Breast epithelium (tissue), 4 donors: Measurements from ENCODE around the gene TMSB10. TPM values are rescaled to one million over a fixed set of nuclear protein-coding genes. Genes with fewer than 3 reads are reported as not detected.
A peak's percentile ranks its signal among the peaks of the same experiment; 100 is the strongest.

ENCODE experiments used
- DNase-seq, 2 donors: peaks; one replicate each; pipeline ENCODE4 v3.0.0-alpha.2; 2019; ENCODE audit warnings: low spot score in 2 of 2
- H3K27ac ChIP-seq, 2 donors: fragments of 200-600 bp; sonication (generic) in 1 of 2; one replicate each; pipeline ENCODE4 v1.5.1; 2016 to 2019; ENCODE audit warnings: mild to moderate bottlenecking in 1 of 2
- H3K27me3 ChIP-seq, 2 donors: fragments of 200-600 bp; sonication (generic) in 1 of 2; one replicate each; pipeline versions ENCODE4 v1.5.1 to v1.6.0; 2017 to 2019; ENCODE audit warnings: control low read depth in 1 of 2, mild to moderate bottlenecking in 1 of 2
- H3K36me3 ChIP-seq: fragments of 200-600 bp; one replicate; pipeline ENCODE4 v1.5.1; 2019
- H3K4me1 ChIP-seq, 2 donors: fragments of 200-600 bp; sonication (generic); one replicate each; pipeline ENCODE4 v1.5.1; 2016 to 2019; ENCODE audit warnings: control low read depth in 1 of 2
- H3K4me3 ChIP-seq, 3 donors: fragments of 200-600 bp; sonication (generic); 1 replicate in 2 of 3; 2 replicates in 1 of 3; pipeline ENCODE4 v1.5.1; 2016 to 2019; ENCODE audit warnings: mild to moderate bottlenecking in 3 of 3, moderate library complexity in 2 of 3
- H3K9me3 ChIP-seq, 2 donors: fragments of 200-600 bp; sonication (generic) in 1 of 2; one replicate each; pipeline ENCODE4 v1.5.1; 2016 to 2019; ENCODE audit warnings: control low read depth in 1 of 2
- POLR2A ChIP-seq: fragments of 450-650 bp; IDR thresholded peaks from one replicate; pipeline ENCODE4 v1.6.1; 2016; ENCODE audit warnings: antibody characterized with exemption, mild to moderate bottlenecking, moderate library complexity
- POLR2AphosphoS5 ChIP-seq, 3 donors: sonication (generic); formaldehyde crosslinking; IDR thresholded peaks; one replicate each; pipeline ENCODE4 v1.6.1; 2017; ENCODE audit warnings: antibody characterized with exemption in 3 of 3
- intact Hi-C: fragments of 100-400 bp; cut with DNase I; formaldehyde crosslinking; loops from one replicate; pipeline ENCODE4 v1.15.1; 2023; ENCODE audit warnings: low total_unique reads
- total RNA-seq, 3 donors: library from RNA; depleted of rRNA; stranded (reverse); fragments of >200 nt; gene quantifications; one replicate each; pipeline ENCODE4 v1.1.0, GENCODE V29; 2016
- TF ChIP-seq, protein P1 (sequence below), 3 donors: fragments of 450-650 bp; IDR thresholded peaks; one replicate each; pipeline ENCODE4 v1.5.1; 2016 to 2017; ENCODE audit warnings: antibody characterized with exemption in 3 of 3, mild to moderate bottlenecking in 3 of 3, moderate library complexity in 3 of 3

The TMSB10 gene
- total RNA-seq, 3 donors from 2014 or later: 1,918 to 5,529 (median 3,700) TPM

DNA sequence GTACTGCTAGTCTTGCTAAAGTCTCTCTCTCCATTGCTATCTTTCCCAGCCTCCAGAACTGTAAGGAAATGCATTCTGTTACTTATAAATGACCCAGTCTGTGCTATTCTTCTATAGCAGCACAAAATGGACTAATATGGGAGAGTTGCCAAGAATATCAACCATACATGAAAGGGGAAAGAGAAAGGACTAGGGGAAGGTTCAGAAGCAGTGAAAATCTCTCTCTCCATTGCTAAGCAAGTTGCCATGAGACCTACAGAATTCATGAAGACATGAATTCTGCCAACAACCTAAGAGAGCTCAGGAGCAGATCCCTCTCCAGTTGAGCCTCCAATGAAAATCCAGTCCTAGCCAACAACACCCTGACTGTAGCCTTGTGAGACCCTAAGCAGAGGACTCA lies 21.0 kb upstream of the TMSB10 start:
- Histone ChIP-seq H3K27ac (no peak overlapping the region), H3K36me3 (no peaks in the 10 kb centered on the region), H3K27me3 (peaks cover 6 to 7% of the 10 kb centered on the region in 2 donors), H3K4me1 (peaks cover 0 to 6% of the 10 kb centered on the region in 2 donors), H3K4me3 (no peak overlapping the region), H3K9me3 (no peaks in the 10 kb centered on the region)
- TF ChIP-seq POLR2AphosphoS5 (IDR thresholded peaks at IDR 0.05): no peak
- no peak for TF ChIP-seq POLR2A
- TF ChIP-seq, protein P1, sequence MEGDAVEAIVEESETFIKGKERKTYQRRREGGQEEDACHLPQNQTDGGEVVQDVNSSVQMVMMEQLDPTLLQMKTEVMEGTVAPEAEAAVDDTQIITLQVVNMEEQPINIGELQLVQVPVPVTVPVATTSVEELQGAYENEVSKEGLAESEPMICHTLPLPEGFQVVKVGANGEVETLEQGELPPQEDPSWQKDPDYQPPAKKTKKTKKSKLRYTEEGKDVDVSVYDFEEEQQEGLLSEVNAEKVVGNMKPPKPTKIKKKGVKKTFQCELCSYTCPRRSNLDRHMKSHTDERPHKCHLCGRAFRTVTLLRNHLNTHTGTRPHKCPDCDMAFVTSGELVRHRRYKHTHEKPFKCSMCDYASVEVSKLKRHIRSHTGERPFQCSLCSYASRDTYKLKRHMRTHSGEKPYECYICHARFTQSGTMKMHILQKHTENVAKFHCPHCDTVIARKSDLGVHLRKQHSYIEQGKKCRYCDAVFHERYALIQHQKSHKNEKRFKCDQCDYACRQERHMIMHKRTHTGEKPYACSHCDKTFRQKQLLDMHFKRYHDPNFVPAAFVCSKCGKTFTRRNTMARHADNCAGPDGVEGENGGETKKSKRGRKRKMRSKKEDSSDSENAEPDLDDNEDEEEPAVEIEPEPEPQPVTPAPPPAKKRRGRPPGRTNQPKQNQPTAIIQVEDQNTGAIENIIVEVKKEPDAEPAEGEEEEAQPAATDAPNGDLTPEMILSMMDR (IDR thresholded peaks at IDR 0.05): no peak
- DNase-seq: no peak
- intact Hi-C loops: no loop called here

DNA sequence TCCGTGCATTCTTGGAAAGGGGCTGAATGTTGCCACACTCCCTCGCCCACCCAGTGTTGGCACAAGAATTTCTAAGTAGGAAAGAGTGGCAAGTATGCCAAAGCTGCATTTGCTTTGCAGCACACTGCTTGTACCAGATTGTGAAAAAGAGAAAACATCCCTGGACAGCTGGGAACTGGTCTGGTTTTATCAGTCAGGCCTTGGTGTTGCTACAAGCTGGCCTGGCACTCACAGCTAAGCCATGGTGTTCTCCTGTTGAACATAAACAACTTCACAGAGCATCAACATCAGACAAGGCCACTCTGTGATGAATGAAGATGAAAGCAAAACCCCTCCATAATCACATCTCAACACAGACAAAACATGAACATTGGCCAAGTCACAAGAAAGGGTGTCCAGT lies 20.3 kb upstream of the TMSB10 start:
- peaks cover 0 to 6% of the 10 kb centered on the region in 2 donors for H3K4me1 ChIP-seq
- H3K27ac ChIP-seq: no peak overlapping the region
- no peaks in the 10 kb centered on the region for H3K36me3 ChIP-seq
- TF ChIP-seq POLR2AphosphoS5 (IDR thresholded peaks at IDR 0.05): no peak
- TF ChIP-seq, protein P1 (IDR thresholded peaks at IDR 0.05): no peak
- no peak for TF ChIP-seq POLR2A
- peaks cover 4 to 6% of the 10 kb centered on the region in 2 donors for H3K27me3 ChIP-seq
- H3K9me3 ChIP-seq: no peaks in the 10 kb centered on the region
- intact Hi-C loops: no loop called here
- no peak overlapping the region for H3K4me3 ChIP-seq
- DNase-seq: no peak

DNA sequence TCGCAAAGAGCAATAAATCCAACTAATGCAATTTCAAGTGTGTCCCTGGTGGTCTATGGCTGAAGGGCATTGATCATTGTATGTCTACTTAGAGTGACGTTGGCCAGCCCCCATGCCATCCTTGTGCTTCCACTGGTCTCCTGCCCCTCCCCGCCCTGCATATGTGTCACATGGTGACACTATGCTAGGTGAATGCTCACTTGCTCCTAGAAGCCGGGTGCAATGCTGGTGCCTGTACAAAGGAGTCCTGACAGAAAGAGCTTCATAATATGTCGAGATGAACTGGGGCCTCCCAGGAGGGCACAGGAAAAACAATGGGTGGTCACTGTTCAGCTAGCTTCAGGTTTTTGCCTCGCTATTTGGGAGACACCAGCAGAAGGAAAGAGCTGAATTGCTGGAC lies 18.7 kb upstream of the TMSB10 start:
- intact Hi-C loops: no loop called here
- Histone ChIP-seq H3K9me3 (no peaks in the 10 kb centered on the region), H3K27ac (no peak overlapping the region), H3K27me3 (no peaks in the 10 kb centered on the region), H3K36me3 (no peaks in the 10 kb centered on the region), H3K4me3 (no peak overlapping the region), H3K4me1 (no peaks in the 10 kb centered on the region)
- no peak for DNase-seq
- no peak for TF ChIP-seq POLR2AphosphoS5 (IDR thresholded peaks at IDR 0.05)
- TF ChIP-seq, protein P1 (IDR thresholded peaks at IDR 0.05): no peak
- TF ChIP-seq POLR2A: no peak

DNA sequence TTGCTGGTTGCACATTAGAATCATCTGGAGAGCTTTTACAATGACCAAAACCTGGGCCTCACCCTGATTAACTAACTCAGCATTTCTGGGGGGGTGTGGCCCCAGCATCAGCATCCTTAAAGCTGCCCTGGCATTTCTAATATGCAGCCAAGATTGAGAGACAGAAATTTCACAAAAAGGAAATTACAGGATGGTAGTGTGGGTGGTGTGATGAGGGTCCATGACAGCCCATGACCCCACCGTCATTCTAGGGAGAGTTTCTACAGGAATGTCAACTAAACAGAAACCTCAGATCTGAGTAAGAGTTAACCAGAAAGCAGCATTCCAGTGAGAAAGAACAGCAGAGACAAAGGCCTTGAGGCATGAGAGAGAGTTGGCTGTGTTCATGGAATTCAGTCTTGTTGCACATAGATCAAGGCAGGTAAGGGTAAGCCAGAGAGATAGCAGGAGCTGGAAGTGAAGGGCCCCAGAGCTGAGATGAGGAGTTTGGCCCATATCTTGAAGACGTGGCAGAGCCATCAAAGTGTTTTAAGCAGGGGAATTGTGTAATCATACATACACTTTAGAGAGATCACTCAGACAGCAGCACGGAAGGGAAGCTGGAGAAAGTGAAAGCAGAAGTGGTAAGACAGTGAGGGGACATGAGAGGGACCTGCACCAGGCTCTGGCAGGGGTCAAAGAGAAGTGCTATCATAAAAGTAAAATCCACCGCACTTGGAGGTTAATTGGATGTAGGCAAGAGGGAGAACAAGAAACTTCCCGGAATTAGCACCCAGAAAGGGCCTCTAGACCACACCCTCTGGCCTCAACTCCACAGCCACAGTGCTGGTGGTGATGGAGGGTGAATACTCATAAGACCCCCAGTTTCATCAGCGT lies 16.8 kb upstream of the TMSB10 start:
- H3K36me3 ChIP-seq: no peaks in the 10 kb centered on the region
- H3K4me3 ChIP-seq: peak overlapping the region; percentile 27 to 56 (median 30)
- no peaks in the 10 kb centered on the region for H3K27me3 ChIP-seq
- intact Hi-C loops: no loop called here
- no peak for TF ChIP-seq POLR2AphosphoS5 (IDR thresholded peaks at IDR 0.05)
- TF ChIP-seq POLR2A: no peak
- TF ChIP-seq, protein P1 (IDR thresholded peaks at IDR 0.05): no peak
- H3K9me3 ChIP-seq: no peaks in the 10 kb centered on the region
- H3K4me1 ChIP-seq: no peaks in the 10 kb centered on the region
- peak overlapping the region; percentile 80 to 84 for H3K27ac ChIP-seq
- no peak for DNase-seq

DNA sequence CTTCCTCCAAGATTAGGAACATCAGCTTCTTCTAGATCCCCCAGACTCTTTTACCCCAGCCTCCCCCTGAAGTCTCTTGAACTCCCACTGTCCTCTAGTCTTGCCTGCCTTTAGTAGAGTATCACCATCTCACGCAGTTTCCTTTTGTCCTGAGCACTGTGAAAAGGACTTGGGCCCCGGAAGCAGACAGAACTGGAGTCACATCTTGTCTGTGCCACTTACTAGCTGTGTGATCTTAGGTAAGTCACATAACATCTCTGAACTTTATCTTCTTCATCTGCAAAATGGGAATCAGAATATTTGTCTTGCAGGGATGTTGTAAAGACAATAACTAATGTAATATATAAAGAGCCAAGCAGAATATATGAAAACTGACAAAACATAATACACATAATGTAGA lies 16.1 kb upstream of the TMSB10 start:
- H3K27ac ChIP-seq: peak overlapping the region; percentile 80 to 84
- peak overlapping the region in 2 of 3 donors; percentile 30 to 56 for H3K4me3 ChIP-seq
- H3K36me3 ChIP-seq: no peaks in the 10 kb centered on the region
- no peaks in the 10 kb centered on the region for H3K9me3 ChIP-seq
- DNase-seq: no peak
- H3K27me3 ChIP-seq: no peaks in the 10 kb centered on the region
- intact Hi-C loops: no loop called here
- TF ChIP-seq, protein P1 (IDR thresholded peaks at IDR 0.05): no peak
- TF ChIP-seq POLR2A: no peak
- TF ChIP-seq POLR2AphosphoS5 (IDR thresholded peaks at IDR 0.05): no peak
- no peaks in the 10 kb centered on the region for H3K4me1 ChIP-seq
